Upper lobe of left lung (tissue), 4 donors: Measurements from ENCODE around the gene GNG7.

Source experiments
- POLR2A ChIP-seq, 4 donors: fragments of 450-650 bp; IDR thresholded peaks; one replicate each; pipeline ENCODE4 v1.5.1; 2016 to 2017; ENCODE audit warnings: antibody characterized with exemption in 4 of 4, mild to moderate bottlenecking in 2 of 4
- TF ChIP-seq, protein P1 (sequence below), 6 experiments: fragments of 450-650 bp in 4 of 6; fragments of 200-600 bp in 2 of 6; sonication (generic) in 2 of 6; IDR thresholded peaks; one replicate each; pipeline ENCODE4 v1.5.1; 2016 to 2019; ENCODE audit warnings: antibody characterized with exemption in 6 of 6

DNA sequence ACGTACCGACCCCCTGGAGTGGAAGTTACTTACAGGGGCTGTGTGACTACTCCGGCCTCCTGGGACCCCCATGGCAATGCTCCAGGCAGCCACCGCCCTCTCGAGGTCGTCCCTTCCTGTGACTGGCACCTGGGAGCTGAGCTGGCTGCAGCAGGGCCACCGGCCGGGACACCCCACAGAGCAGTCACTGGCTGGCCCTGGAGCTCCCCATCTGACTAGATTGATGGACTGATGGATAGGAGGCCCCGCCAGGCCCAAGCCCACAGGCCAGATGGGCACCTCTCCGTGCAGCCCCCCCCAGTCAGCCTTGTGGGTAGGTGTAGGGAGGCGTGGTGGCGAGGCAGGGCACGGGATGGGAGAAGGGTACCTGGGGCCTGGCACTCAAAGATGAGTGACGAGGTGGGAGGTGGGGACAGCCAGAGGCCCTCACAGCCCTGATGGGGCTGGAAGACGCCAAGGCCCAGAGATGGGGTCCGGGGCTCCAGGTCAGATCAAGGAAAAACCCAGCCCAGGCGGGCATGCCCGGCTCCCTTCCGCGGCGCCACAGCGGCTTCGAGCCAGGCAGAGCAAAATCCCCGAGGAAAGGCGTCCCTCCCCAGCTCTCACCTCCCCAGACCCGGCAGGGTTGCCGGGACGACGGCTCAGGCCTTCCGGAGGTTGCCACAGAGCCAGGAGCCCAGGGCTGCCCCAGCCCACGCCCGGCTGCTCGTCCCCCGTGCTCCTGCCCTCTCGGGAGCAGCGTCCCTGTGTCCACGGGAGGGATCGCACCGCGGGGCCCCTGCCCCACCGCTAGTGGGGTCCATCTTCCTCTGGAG lies 28.9 kb upstream of the GNG7 start:
- TF ChIP-seq, protein P1, sequence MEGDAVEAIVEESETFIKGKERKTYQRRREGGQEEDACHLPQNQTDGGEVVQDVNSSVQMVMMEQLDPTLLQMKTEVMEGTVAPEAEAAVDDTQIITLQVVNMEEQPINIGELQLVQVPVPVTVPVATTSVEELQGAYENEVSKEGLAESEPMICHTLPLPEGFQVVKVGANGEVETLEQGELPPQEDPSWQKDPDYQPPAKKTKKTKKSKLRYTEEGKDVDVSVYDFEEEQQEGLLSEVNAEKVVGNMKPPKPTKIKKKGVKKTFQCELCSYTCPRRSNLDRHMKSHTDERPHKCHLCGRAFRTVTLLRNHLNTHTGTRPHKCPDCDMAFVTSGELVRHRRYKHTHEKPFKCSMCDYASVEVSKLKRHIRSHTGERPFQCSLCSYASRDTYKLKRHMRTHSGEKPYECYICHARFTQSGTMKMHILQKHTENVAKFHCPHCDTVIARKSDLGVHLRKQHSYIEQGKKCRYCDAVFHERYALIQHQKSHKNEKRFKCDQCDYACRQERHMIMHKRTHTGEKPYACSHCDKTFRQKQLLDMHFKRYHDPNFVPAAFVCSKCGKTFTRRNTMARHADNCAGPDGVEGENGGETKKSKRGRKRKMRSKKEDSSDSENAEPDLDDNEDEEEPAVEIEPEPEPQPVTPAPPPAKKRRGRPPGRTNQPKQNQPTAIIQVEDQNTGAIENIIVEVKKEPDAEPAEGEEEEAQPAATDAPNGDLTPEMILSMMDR (IDR thresholded peaks at IDR 0.05) = no peak
- no peak for TF ChIP-seq POLR2A (IDR thresholded peaks at IDR 0.05)
